ENCODE results near the gene GALNT16.

Gene GALNT16

GRCh38 chr14:69326611-69327010, 66.7 kb downstream of the GALNT16 start:
- Histone ChIP-seq H3K9me3 (ENCODE audit: control insufficient read depth, insufficient read depth, low read length) (no peaks in the 10 kb centered on the region), H3K4me2 (ENCODE audit: low read length) (no peak overlapping the region), H3K4me3 (ENCODE audit: low read length) (no peak overlapping the region), H3K27ac (ENCODE audit: low read depth, low read length) (no peak overlapping the region), H3K9me2 (replicated peaks; ENCODE audit: control insufficient read depth, low read length) (no peaks in the 10 kb centered on the region), H3K79me2 (ENCODE audit: control insufficient read depth, low read length) (no peaks in the 10 kb centered on the region), H4K20me1 (ENCODE audit: control insufficient read depth, insufficient read depth, low read depth, low read length) (no peaks in the 10 kb centered on the region), H3K27me3 (ENCODE audit: control insufficient read depth, low read length) (no peaks in the 10 kb centered on the region), H3K4me1 (ENCODE audit: control insufficient read depth, low read length) (no peaks in the 10 kb centered on the region), H3F3A (ENCODE audit: control insufficient read depth, insufficient read depth) (no peaks in the 10 kb centered on the region), H3K36me3 (ENCODE audit: control insufficient read depth, low read length) (no peaks in the 10 kb centered on the region)
- TF ChIP-seq, protein P1, sequence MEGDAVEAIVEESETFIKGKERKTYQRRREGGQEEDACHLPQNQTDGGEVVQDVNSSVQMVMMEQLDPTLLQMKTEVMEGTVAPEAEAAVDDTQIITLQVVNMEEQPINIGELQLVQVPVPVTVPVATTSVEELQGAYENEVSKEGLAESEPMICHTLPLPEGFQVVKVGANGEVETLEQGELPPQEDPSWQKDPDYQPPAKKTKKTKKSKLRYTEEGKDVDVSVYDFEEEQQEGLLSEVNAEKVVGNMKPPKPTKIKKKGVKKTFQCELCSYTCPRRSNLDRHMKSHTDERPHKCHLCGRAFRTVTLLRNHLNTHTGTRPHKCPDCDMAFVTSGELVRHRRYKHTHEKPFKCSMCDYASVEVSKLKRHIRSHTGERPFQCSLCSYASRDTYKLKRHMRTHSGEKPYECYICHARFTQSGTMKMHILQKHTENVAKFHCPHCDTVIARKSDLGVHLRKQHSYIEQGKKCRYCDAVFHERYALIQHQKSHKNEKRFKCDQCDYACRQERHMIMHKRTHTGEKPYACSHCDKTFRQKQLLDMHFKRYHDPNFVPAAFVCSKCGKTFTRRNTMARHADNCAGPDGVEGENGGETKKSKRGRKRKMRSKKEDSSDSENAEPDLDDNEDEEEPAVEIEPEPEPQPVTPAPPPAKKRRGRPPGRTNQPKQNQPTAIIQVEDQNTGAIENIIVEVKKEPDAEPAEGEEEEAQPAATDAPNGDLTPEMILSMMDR (IDR thresholded peaks at IDR 0.05; ENCODE audit: low read depth, low read length, poor library complexity, severe bottlenecking), result no peak
- TF ChIP-seq EZH2phosphoT487 (IDR thresholded peaks at IDR 0.05; ENCODE audit: borderline replicate concordance, low read length), result no peak

- Histone ChIP-seq H3K27ac (ENCODE audit: low read depth, low read length) (no peak overlapping the region), H3K9me2 (replicated peaks; ENCODE audit: control insufficient read depth, low read length) (no peaks in the 10 kb centered on the region), H3K4me2 (ENCODE audit: low read length) (no peak overlapping the region), H3K36me3 (ENCODE audit: control insufficient read depth, low read length) (no peaks in the 10 kb centered on the region), H4K20me1 (ENCODE audit: control insufficient read depth, insufficient read depth, low read depth, low read length) (no peaks in the 10 kb centered on the region), H3K4me1 (ENCODE audit: control insufficient read depth, low read length) (no peaks in the 10 kb centered on the region), H3F3A (ENCODE audit: control insufficient read depth, insufficient read depth) (no peaks in the 10 kb centered on the region), H3K27me3 (ENCODE audit: control insufficient read depth, low read length) (no peaks in the 10 kb centered on the region), H3K9me3 (ENCODE audit: control insufficient read depth, insufficient read depth, low read length) (no peaks in the 10 kb centered on the region), H3K79me2 (ENCODE audit: control insufficient read depth, low read length) (no peaks in the 10 kb centered on the region), H3K4me3 (ENCODE audit: low read length) (no peak overlapping the region)
- no peak for TF ChIP-seq EZH2phosphoT487 (IDR thresholded peaks at IDR 0.05; ENCODE audit: borderline replicate concordance, low read length)
- TF ChIP-seq, protein P1 (IDR thresholded peaks at IDR 0.05; ENCODE audit: low read depth, low read length, poor library complexity, severe bottlenecking), result no peak
Observed at GRCh38 chr14:69327507-69327906, 67.5 kb downstream of the GALNT16 start.

GRCh38 chr14:69328317-69328716, 68.4 kb downstream of the GALNT16 start:
- no peak overlapping the region for H3K27ac ChIP-seq (ENCODE audit: low read depth, low read length)
- TF ChIP-seq, protein P1 (IDR thresholded peaks at IDR 0.05; ENCODE audit: low read depth, low read length, poor library complexity, severe bottlenecking), result no peak
- no peak for TF ChIP-seq EZH2phosphoT487 (IDR thresholded peaks at IDR 0.05; ENCODE audit: borderline replicate concordance, low read length)
- no peaks in the 10 kb centered on the region for H3K9me3 ChIP-seq (ENCODE audit: control insufficient read depth, insufficient read depth, low read length)
- no peaks in the 10 kb centered on the region for H4K20me1 ChIP-seq (ENCODE audit: control insufficient read depth, insufficient read depth, low read depth, low read length)
- no peak overlapping the region for H3K4me3 ChIP-seq (ENCODE audit: low read length)
- no peaks in the 10 kb centered on the region for H3K9me2 ChIP-seq (replicated peaks; ENCODE audit: control insufficient read depth, low read length)
- no peaks in the 10 kb centered on the region for H3K36me3 ChIP-seq (ENCODE audit: control insufficient read depth, low read length)
- no peaks in the 10 kb centered on the region for H3K79me2 ChIP-seq (ENCODE audit: control insufficient read depth, low read length)
- no peak overlapping the region for H3K4me2 ChIP-seq (ENCODE audit: low read length)
- H3K27me3 ChIP-seq (ENCODE audit: control insufficient read depth, low read length), result no peaks in the 10 kb centered on the region
- no peaks in the 10 kb centered on the region for H3K4me1 ChIP-seq (ENCODE audit: control insufficient read depth, low read length)
- no peaks in the 10 kb centered on the region for H3F3A ChIP-seq (ENCODE audit: control insufficient read depth, insufficient read depth)

DNA sequence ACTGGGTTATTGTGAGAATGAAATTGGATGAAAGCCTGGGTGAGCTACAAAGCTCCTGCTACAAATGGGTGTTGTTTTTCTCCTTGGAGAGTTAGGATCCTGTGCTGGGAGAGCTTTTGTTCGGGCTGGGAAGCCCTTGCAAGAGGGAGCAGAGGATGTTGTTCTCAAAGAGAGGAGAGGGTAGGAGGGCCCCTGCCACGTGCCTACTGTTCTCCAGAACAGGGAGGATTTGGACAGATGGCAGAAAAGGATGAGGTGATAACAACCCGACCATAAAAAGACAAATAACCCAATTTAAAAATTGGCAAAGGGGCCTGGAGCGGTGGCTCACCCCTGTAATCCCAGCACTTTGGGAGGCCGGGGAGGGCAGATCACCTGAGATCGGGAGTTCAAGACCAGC, 68.8 kb downstream of the GALNT16 start:
- H3K27ac ChIP-seq (ENCODE audit: low read depth, low read length), result no peak overlapping the region
- no peak overlapping the region for H3K4me3 ChIP-seq (ENCODE audit: low read length)
- no peak overlapping the region for H3K4me2 ChIP-seq (ENCODE audit: low read length)
- H3F3A ChIP-seq (ENCODE audit: control insufficient read depth, insufficient read depth), result no peaks in the 10 kb centered on the region
- TF ChIP-seq, protein P1 (IDR thresholded peaks at IDR 0.05; ENCODE audit: low read depth, low read length, poor library complexity, severe bottlenecking), result no peak
- no peak for TF ChIP-seq EZH2phosphoT487 (IDR thresholded peaks at IDR 0.05; ENCODE audit: borderline replicate concordance, low read length)
- H3K9me2 ChIP-seq (replicated peaks; ENCODE audit: control insufficient read depth, low read length), result no peaks in the 10 kb centered on the region
- H3K36me3 ChIP-seq (ENCODE audit: control insufficient read depth, low read length), result no peaks in the 10 kb centered on the region
- H4K20me1 ChIP-seq (ENCODE audit: control insufficient read depth, insufficient read depth, low read depth, low read length), result no peaks in the 10 kb centered on the region
- no peaks in the 10 kb centered on the region for H3K79me2 ChIP-seq (ENCODE audit: control insufficient read depth, low read length)
- H3K27me3 ChIP-seq (ENCODE audit: control insufficient read depth, low read length), result no peaks in the 10 kb centered on the region
- no peaks in the 10 kb centered on the region for H3K9me3 ChIP-seq (ENCODE audit: control insufficient read depth, insufficient read depth, low read length)
- no peaks in the 10 kb centered on the region for H3K4me1 ChIP-seq (ENCODE audit: control insufficient read depth, low read length)

Data from DOHH2 (cell line).